SU-DHL-6 (cell line): ENCODE results near the gene ERF.

Experiments
- EZH2phosphoT487 ChIP-seq: fragments of 200-600 bp; sonication (generic), shearing (Covaris generic); conservative IDR thresholded peaks from 2 replicates; pipeline ENCODE4 v1.6.1; 2018; ENCODE audit warnings: mild to moderate bottlenecking, antibody characterized with exemption, low read length, moderate library complexity, mixed read lengths
- TF ChIP-seq, protein P1 (sequence below): fragments of 200-600 bp; sonication (generic); IDR thresholded peaks from one replicate; pipeline ENCODE4 v1.5.1; 2017; ENCODE audit warnings: antibody characterized with exemption, mild to moderate bottlenecking, low read length, moderate library complexity; ENCODE audit not compliant: insufficient read depth, poor library complexity, severe bottlenecking

DNA sequence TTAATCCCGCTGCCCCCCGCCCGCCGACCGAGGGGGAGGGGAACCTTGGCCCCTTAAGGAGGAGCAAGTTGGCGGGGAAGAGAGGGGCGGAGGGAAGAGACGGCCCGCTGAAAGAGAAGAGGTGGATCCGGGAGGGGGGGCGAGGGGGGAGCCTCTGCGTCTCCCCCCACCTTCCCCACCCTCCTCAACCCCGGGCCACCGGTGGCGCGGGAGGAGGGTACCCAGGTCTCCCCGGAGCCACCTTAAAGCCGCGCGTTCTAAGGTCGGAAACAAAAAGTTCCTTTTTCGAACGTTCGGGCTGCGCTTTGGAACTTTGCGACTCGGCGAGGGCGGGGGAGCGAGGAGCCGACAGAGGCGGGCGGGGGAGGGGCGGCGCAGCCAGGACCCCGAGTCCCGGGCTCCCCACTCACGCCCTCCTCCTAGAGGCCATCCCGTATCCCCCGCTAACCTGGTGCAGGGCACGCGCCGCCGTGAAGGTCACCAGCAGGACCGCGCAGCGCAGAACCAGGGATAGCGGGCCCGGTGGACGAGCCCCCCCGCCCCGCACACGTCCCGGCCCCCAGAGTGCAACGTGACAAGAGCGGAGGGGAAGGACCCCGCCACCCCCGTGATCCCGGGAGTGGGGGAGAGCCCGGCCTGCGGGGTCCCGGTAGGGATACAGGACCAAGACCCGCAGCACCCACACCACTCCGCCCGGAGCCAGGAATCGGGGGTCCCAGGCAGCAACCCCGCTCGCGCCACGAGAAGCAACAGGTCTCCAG is 659 bp downstream of the ERF start:
- TF ChIP-seq, protein P1, sequence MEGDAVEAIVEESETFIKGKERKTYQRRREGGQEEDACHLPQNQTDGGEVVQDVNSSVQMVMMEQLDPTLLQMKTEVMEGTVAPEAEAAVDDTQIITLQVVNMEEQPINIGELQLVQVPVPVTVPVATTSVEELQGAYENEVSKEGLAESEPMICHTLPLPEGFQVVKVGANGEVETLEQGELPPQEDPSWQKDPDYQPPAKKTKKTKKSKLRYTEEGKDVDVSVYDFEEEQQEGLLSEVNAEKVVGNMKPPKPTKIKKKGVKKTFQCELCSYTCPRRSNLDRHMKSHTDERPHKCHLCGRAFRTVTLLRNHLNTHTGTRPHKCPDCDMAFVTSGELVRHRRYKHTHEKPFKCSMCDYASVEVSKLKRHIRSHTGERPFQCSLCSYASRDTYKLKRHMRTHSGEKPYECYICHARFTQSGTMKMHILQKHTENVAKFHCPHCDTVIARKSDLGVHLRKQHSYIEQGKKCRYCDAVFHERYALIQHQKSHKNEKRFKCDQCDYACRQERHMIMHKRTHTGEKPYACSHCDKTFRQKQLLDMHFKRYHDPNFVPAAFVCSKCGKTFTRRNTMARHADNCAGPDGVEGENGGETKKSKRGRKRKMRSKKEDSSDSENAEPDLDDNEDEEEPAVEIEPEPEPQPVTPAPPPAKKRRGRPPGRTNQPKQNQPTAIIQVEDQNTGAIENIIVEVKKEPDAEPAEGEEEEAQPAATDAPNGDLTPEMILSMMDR = no peak
- no peak for TF ChIP-seq EZH2phosphoT487
